ENCODE data around the gene PRSS57.
"Not testable (repeated sequence)": the region's sequence is repeated elsewhere in the genome, so short reads cannot be mapped to it uniquely, and the experiment has no call there.

The PRSS57 gene

GRCh38 chr19:722553-723101 lies 27.4 kb upstream of the PRSS57 start:
- no peak for FAIRE-seq

GRCh38 chr19:720345-721160 lies 25.3 kb upstream of the PRSS57 start:
- FAIRE-seq = no peak

- FAIRE-seq = no peak
Measured at GRCh38 chr19:719636-720344, 24.5 kb upstream of the PRSS57 start.

- FAIRE-seq = no peak
Measured at GRCh38 chr19:718991-719512, 23.8 kb upstream of the PRSS57 start.

GRCh38 chr19:718251-718951 lies 23.1 kb upstream of the PRSS57 start:
- FAIRE-seq = no peak

GRCh38 chr19:715347-715746 lies 20.1 kb upstream of the PRSS57 start:
- FAIRE-seq = no peak

GRCh38 chr19:711254-711653 lies 16.0 kb upstream of the PRSS57 start:
- no peak for FAIRE-seq

- no peak for FAIRE-seq
Measured at GRCh38 chr19:710767-711166, 15.5 kb upstream of the PRSS57 start.

- FAIRE-seq = no peak
Measured at GRCh38 chr19:709965-710571, 14.8 kb upstream of the PRSS57 start.

GRCh38 chr19:709196-709964 lies 14.1 kb upstream of the PRSS57 start:
- FAIRE-seq = no peak

GRCh38 chr19:708154-709143 lies 13.2 kb upstream of the PRSS57 start, which contains the start of gene PALM:
TSS of gene PALM (plus strand) at chr19:708935. CDS start at chr19:709147, 212 bp downstream.
- no peak for FAIRE-seq

GRCh38 chr19:704447-704741 lies 9.1 kb upstream of the PRSS57 start:
- no peak for FAIRE-seq

GRCh38 chr19:703651-704446 lies 8.6 kb upstream of the PRSS57 start:
- FAIRE-seq = no peak

- FAIRE-seq = no peak
Measured at GRCh38 chr19:703329-703650, 8.0 kb upstream of the PRSS57 start.

GRCh38 chr19:702847-703246 lies 7.6 kb upstream of the PRSS57 start:
- FAIRE-seq = not testable (repeated sequence)

GRCh38 chr19:699885-700284 lies 4.6 kb upstream of the PRSS57 start:
- not testable (repeated sequence) for FAIRE-seq

GRCh38 chr19:698529-698928 lies 3.3 kb upstream of the PRSS57 start:
- FAIRE-seq = not testable (repeated sequence)

- FAIRE-seq = no peak
Measured at GRCh38 chr19:694481-695351, 536 bp downstream of the PRSS57 start.

- FAIRE-seq = no peak
Measured at GRCh38 chr19:690203-690602, 5.0 kb downstream of the PRSS57 start.

All from colon (tissue), 2 donors.